Chondrocyte (in vitro differentiated cells): ENCODE data around the gene ANO5. TPM values are rescaled to one million over a fixed set of nuclear protein-coding genes. Genes with fewer than 3 reads are reported as not detected.
A peak's percentile ranks its signal among the peaks of the same experiment; 100 is the strongest.

Source experiments
- DNase-seq: peaks from one replicate; pipeline ENCODE4 v3.0.0; 2021; ENCODE audit warnings: mixed read lengths, low spot score
- H3K27ac Mint-ChIP-seq: one replicate; pipeline ENCODE4 v1.8.0; 2021; ENCODE audit warnings: mild to moderate bottlenecking, moderate library complexity, mixed read lengths; ENCODE audit not compliant: unreplicated experiment
- H3K27me3 Mint-ChIP-seq: 2 replicates; pipeline ENCODE4 v1.8.0; 2021; ENCODE audit warnings: low read depth, mixed read lengths
- H3K36me3 Mint-ChIP-seq: 2 replicates; pipeline ENCODE4 v1.8.0; 2021; ENCODE audit warnings: low read depth, mixed read lengths
- H3K4me1 Mint-ChIP-seq: 2 replicates; pipeline ENCODE4 v1.8.0; 2021; ENCODE audit warnings: low read depth, mild to moderate bottlenecking, mixed read lengths
- H3K4me3 Mint-ChIP-seq: one replicate; pipeline ENCODE4 v1.8.0; 2021; ENCODE audit warnings: mild to moderate bottlenecking, moderate library complexity, mixed read lengths; ENCODE audit not compliant: unreplicated experiment
- H3K9me3 Mint-ChIP-seq: 2 replicates; pipeline ENCODE4 v1.8.0; 2021; ENCODE audit warnings: low read depth, mixed read lengths
- long read RNA-seq: library from polyadenylated mRNA; stranded (forward); transcript quantifications from one replicate; pipeline ENCODE4 v2.0.0, GENCODE V29; 2021
- total RNA-seq: library from RNA; stranded (reverse); gene quantifications from 3 replicates; pipeline ENCODE4 v1.2.1, GENCODE V29; 2021
- TF ChIP-seq, protein P1 (sequence below): fragments of 200-600 bp; sonication (generic); IDR thresholded peaks from 2 replicates; pipeline ENCODE4 v1.5.0; 2021; ENCODE audit warnings: antibody characterized with exemption, mild to moderate bottlenecking, moderate library complexity

Gene ANO5, protein sequence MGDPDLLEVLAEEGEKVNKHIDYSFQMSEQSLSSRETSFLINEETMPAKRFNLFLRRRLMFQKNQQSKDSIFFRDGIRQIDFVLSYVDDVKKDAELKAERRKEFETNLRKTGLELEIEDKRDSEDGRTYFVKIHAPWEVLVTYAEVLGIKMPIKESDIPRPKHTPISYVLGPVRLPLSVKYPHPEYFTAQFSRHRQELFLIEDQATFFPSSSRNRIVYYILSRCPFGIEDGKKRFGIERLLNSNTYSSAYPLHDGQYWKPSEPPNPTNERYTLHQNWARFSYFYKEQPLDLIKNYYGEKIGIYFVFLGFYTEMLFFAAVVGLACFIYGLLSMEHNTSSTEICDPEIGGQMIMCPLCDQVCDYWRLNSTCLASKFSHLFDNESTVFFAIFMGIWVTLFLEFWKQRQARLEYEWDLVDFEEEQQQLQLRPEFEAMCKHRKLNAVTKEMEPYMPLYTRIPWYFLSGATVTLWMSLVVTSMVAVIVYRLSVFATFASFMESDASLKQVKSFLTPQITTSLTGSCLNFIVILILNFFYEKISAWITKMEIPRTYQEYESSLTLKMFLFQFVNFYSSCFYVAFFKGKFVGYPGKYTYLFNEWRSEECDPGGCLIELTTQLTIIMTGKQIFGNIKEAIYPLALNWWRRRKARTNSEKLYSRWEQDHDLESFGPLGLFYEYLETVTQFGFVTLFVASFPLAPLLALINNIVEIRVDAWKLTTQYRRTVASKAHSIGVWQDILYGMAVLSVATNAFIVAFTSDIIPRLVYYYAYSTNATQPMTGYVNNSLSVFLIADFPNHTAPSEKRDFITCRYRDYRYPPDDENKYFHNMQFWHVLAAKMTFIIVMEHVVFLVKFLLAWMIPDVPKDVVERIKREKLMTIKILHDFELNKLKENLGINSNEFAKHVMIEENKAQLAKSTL
- 0.18 to 0.20 TPM in 2 of 3 replicates, not detected in the other for total RNA-seq
- long read RNA-seq: 0 reads

DNA sequence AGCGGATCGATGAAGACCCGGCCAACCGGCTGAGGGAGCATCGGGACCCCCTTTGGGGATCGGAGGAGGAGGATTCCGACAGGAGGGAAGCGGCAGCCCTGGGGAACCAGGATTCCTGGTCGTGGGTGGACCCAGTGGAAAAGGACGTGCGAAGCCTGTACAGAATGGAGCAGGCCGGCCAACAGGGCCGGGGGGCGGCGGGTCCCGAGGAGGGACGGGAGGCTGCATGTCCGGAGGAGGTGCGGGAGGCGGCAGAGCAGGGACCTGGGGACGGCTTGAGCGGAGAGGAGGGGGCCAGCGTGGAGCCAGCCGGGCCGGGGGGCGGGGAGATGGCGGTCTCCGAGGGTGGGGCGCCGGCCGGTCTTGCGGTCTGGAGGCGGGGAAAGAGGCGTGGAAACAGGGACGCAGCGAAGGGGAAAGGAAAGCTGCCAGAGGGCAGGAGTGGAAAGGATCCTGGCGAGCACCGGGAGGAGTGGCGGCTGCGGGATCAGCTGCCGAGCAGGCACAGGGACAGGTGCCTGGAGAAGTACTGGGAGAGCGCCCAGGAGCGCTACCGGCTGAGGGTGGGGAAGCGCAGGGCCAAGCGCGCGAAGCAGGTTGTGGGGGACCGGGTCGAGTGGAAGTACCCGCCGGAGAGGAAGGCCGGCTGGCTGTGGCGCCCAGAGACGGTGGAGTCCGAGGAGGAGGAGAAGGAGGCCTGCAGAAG is at the start of gene ANO5:
TSS of gene ANO5 (plus strand) at position 444 of the 706 bp plus-strand sequence. CDS start 408 bp downstream, outside the sequence.
- TF ChIP-seq, protein P1, sequence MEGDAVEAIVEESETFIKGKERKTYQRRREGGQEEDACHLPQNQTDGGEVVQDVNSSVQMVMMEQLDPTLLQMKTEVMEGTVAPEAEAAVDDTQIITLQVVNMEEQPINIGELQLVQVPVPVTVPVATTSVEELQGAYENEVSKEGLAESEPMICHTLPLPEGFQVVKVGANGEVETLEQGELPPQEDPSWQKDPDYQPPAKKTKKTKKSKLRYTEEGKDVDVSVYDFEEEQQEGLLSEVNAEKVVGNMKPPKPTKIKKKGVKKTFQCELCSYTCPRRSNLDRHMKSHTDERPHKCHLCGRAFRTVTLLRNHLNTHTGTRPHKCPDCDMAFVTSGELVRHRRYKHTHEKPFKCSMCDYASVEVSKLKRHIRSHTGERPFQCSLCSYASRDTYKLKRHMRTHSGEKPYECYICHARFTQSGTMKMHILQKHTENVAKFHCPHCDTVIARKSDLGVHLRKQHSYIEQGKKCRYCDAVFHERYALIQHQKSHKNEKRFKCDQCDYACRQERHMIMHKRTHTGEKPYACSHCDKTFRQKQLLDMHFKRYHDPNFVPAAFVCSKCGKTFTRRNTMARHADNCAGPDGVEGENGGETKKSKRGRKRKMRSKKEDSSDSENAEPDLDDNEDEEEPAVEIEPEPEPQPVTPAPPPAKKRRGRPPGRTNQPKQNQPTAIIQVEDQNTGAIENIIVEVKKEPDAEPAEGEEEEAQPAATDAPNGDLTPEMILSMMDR: no peak
- H3K36me3 Mint-ChIP-seq: no peaks in the 10 kb centered on the region
- H3K27ac Mint-ChIP-seq: no peak within 1 kb of the TSS
- H3K4me3 Mint-ChIP-seq: peak within 1 kb of the TSS; percentile 75
- DNase-seq: peak; percentile 81
- H3K4me1 Mint-ChIP-seq: peaks cover 21% of the 10 kb centered on the region
- H3K27me3 Mint-ChIP-seq: peaks cover 50% of the 10 kb centered on the region
- H3K9me3 Mint-ChIP-seq: no peaks in the 10 kb centered on the region

DNA sequence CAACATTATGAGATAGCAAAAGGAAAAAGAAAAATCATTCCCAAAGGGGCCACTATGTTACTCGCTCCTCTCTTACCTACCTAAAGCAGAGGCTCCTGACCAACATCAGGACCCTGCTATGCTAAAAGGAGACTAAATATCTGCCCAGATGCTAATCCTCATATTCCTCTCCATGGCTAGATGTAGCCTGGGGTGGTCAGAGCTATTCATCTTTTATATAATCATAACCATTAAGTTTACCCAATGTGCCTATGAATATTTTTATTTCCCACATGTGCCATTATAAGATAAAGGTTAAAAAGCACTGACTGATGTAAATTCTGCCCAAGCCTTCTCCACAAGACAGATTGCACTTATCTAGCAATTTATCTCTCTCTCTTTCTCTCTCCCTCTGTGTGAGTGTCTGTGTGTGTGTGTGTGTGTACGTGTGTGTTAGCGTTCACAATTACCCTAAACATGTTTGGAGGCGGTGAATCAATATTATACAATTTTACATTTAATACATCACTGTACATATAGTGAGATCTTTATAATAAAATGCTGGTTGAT is 41.2 kb upstream of the ANO5 start:
- Mint-ChIP-seq H3K27ac (no peak overlapping the region), H3K36me3 (no peaks in the 10 kb centered on the region), H3K4me3 (no peak overlapping the region), H3K9me3 (no peaks in the 10 kb centered on the region), H3K4me1 (no peaks in the 10 kb centered on the region), H3K27me3 (peaks cover 6% of the 10 kb centered on the region)
- TF ChIP-seq, protein P1: no peak
- no peak for DNase-seq

DNA sequence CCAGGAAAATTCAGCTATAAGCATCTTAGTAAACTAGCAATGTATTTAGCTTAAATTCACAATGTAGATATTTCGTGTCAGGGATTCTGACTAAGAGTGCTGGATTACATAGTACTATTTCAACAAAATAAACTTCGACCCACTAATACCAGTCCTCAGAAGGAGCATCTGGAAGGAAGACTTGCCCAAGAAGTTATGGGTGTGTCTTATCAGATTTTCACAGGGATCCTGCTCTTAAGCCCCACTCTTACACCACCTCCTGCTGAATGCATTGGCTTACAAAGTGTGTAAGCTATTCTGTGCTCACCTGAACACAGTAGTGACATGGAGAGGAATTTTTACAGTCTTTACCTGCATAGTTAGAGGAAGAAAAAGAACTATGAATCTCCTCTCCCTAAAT is 35.4 kb upstream of the ANO5 start:
- TF ChIP-seq, protein P1: no peak
- no peak for DNase-seq
- Mint-ChIP-seq H3K27me3 (peaks cover 15% of the 10 kb centered on the region), H3K9me3 (no peaks in the 10 kb centered on the region), H3K36me3 (no peaks in the 10 kb centered on the region), H3K4me3 (no peak overlapping the region), H3K4me1 (no peaks in the 10 kb centered on the region), H3K27ac (no peak overlapping the region)

DNA sequence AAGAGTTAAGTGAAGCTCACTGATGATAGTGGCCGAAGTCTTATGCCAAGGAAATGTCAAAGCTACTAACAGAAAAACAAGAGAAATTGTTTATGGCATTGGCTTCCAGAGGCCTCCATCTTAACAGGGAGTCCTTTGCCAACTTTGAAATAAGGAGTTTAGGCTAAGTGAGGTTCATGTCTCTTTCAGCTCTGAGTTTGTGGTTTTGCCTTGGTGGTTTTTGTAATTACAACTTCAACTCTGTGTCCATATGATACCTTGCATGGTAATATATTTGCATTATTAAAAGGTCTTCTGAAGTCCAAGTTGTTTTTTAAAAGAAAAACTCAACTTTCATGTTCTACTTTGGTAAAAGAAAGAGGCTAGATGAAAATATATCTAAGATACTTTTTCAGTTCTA is 31.4 kb upstream of the ANO5 start:
- Mint-ChIP-seq H3K27ac (no peak overlapping the region), H3K36me3 (no peaks in the 10 kb centered on the region), H3K27me3 (peaks cover 15% of the 10 kb centered on the region), H3K4me3 (no peak overlapping the region), H3K4me1 (no peaks in the 10 kb centered on the region), H3K9me3 (no peaks in the 10 kb centered on the region)
- no peak for DNase-seq
- TF ChIP-seq, protein P1: no peak
